GM21619 (cell line): ENCODE measurements around the gene SCCPDH.
"Not testable (repeated sequence)": the region's sequence is repeated elsewhere in the genome, so short reads cannot be mapped to it uniquely, and the experiment has no call there.

Experiments used
- ATAC-seq: cut with Tn5 transposase; IDR thresholded peaks from one replicate; pipeline ENCODE4 v1.9.1; 2021; ENCODE audit not compliant: unreplicated experiment

SCCPDH gene, protein sequence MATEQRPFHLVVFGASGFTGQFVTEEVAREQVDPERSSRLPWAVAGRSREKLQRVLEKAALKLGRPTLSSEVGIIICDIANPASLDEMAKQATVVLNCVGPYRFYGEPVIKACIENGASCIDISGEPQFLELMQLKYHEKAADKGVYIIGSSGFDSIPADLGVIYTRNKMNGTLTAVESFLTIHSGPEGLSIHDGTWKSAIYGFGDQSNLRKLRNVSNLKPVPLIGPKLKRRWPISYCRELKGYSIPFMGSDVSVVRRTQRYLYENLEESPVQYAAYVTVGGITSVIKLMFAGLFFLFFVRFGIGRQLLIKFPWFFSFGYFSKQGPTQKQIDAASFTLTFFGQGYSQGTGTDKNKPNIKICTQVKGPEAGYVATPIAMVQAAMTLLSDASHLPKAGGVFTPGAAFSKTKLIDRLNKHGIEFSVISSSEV

GRCh38 chr1:246724016-246724730 is at the start of gene SCCPDH:
Gene SCCPDH, plus strand, starts transcription at chr1:246724409. Its CDS starts 14 bp downstream, at chr1:246724423.
- ATAC-seq = peak; percentile 90

DNA sequence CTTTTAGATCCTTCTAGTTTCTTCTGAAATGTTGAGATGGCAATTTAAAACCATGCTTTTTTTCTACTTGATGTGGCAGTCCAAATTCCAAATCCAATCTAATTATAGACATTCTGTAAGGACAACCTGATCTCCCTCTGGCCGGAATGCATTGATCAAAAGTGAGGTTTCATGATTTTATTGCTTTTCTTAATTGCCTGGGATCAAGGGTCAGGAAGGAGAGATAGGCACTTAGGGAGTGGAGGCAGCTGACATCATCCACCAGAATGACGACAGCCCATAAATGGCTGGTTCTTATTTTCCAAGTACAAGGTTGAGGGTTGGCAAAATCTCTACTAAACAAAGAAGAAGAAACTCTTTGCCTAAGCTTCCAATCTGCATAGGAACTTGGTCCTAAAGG is 46.4 kb upstream of the SCCPDH start:
- ATAC-seq = no peak

GRCh38 chr1:246678816-246679793 is 45.1 kb upstream of the SCCPDH start:
- ATAC-seq = no peak

DNA sequence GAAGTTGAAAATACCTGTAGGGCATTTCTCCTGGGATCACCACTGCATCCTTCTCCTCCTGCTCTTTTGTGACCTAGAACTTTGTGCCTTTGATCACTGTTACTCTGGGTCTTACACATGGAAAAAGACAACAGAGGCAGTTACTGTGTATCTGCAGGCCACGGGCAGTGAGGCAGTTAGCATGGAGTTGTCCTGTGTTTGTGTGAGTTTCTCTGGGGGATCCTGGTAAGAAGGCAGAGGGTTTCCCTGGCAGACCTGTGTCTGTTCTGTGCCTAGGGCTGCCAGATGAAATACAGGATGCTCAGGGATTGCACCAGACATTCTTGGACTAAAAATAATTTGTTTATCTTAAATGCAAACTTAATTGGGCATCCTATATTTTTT is 44.4 kb upstream of the SCCPDH start:
- no peak for ATAC-seq

DNA sequence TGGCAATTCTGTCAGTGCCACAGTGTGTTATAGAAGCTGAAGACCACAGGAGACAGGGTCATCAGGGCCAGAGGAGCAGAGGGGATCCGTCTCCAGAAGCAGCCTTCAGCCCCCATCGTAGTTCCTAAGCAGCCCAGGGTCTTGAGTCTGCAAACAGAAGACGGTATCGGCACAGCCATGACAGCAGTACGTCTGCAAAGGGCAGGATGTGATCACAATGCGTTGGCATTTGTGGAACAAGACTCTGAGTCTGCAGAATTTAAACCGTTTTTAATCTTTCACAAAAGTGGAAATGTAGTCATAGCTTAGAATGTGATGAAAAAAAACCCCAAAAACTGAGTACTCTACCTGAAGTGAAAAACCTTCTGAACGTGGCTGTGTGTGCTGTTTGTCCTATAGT is 44.0 kb upstream of the SCCPDH start:
- ATAC-seq = no peak

GRCh38 chr1:246680696-246681130 is 43.5 kb upstream of the SCCPDH start:
- ATAC-seq = no peak

DNA sequence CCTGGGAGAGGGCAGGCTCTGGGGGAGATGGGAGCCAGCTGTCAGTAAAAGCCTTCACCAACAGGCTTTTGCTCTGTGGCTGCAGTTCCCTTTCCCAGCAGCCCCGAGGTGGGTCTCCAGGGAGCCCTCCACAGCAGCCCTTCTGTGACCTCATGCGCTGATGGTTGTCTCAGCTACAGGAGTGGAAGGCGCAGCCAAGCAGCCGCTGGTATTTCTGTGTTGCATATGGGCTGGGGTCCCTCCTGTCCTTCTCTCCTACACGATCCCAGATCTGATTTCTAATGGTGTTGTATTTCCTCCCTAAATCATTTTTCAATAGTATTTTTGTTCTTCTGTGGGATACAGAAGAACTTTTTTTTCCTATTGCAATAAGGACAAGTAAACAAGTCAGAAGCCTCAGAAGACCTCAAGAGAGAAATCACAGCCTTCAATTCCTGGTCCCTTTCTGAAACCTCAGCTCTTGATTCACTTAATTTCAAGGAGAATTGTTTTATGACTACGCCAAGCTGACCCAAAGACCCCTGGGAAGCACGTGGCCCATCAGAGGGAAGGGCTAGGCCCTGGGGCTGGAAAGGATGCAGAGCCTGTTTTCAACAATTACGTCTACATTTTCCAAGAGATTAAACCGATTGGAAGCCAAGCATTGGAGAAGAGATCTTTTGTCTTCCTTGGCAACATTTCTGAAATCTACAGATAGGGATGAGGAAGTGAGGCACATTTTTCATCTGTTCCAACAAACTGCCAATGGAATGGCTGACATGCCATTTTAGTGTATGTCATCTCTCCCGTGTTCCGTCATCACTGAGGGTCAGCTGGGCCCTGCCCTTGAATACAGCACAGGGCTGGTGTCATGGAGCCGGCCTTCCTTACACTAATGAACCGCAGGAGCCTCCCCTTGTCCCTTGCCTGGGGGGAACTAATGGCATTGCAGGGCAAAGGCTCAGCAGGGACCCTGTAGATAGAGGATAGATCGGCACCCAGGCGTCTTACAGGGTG is 42.0 kb upstream of the SCCPDH start:
- ATAC-seq = no peak

- ATAC-seq = no peak
Measured at GRCh38 chr1:246683521-246683920, 40.7 kb upstream of the SCCPDH start.

- no peak for ATAC-seq
Measured at GRCh38 chr1:246687002-246687401, 37.2 kb upstream of the SCCPDH start.

DNA sequence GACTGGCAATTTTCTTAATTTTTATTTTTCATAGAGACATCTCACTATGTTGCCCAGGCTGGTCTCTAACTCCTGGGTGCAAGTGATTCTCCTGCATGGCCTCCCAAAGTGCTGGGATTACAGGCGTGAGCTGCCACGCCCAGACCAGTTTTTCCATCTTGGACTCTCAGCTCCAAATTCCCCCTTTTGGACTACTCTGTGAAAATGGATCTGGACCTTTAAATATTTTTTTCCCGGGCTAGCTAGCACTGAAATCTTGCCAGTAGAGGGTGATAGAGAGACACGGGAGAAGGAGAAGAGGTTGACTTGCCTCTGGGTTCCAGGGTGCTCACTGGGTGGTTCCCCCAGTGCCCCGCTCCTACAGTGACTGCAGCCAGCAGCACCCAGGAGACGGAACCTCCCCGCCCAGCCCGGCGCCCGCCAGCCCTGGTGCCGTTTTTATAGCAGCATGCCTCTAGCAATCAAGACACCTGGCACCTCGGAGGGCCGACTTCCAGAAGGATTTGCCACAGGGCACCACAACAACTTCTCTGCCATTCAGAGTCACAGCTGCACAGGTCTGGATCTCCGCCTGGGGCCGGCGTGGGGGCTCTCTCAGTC is 34.7 kb upstream of the SCCPDH start:
- peak; percentile 98 for ATAC-seq

DNA sequence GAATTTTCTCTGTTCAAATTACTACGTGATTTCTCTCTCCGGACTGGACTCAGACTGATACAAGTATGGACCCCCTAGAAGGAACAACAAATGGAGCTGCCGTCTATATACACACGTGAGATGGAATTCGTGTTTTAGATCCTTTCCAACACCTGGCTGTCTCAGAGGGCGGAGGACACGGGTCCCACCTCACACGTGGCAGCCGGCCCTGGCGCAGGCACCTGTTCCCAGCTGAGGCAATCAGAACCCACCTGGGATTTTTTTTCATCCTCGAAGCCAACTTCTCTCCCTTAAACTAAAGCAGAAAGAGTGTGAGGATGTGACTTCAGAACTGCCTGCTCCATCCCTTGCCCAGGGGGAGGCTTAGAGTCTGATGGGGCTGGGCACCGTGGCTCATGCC is 34.1 kb upstream of the SCCPDH start:
- no peak for ATAC-seq

- no peak for ATAC-seq
Measured at GRCh38 chr1:246691622-246692495, 32.4 kb upstream of the SCCPDH start.

DNA sequence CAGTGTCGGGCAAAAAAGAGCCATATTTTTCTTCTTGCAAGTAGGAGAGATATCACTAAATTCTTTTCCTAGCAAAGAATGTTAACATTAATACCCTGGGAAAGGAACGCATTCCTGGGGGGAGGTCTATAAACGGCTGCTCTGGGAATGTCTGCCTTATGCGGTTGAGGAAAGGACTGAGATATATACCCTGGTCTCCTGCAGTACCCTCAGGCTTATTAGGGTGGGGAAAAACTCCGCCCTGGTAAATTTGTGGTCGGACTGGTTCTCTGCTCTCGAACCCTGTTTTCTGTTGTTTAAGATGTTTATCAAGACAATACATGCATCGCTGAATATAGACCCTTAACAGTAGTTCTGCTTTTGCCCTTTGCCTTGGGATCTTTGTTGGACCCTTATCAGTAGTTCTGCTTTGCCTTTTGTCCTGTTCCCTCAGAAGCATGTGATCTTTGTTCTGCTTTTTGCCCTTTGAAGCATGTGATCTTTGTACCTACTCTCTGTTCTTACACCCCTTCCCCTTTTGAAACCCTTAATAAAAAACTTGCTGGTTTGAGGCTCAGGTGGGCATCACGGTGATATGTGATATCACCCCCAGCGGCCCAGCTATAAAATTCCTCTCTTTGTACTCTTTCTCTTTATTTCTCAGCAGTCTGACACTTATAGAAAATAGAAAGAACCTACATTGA is 29.9 kb upstream of the SCCPDH start:
- ATAC-seq = not testable (repeated sequence)

DNA sequence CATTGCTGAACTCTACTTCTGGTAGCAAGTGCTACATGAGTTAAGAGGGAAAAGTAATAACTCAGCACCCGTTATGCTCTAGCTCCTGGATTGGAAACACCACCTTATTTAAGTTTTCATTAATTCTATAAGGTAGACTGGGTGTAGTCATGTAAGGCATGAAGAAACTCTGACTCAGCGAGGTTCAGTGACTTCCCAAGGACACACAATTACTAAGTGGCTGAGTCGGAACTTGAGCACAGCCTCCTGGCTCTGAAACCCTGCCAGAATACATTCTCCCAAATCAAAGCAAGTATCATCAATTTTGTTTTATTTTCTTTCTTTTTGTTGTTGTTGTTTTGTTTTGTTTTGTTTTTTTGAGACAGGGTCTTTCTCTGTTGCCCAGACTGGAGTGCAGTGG is 29.1 kb upstream of the SCCPDH start:
- no peak for ATAC-seq

- ATAC-seq = no peak
Measured at GRCh38 chr1:246695666-246696065, 28.5 kb upstream of the SCCPDH start.

DNA sequence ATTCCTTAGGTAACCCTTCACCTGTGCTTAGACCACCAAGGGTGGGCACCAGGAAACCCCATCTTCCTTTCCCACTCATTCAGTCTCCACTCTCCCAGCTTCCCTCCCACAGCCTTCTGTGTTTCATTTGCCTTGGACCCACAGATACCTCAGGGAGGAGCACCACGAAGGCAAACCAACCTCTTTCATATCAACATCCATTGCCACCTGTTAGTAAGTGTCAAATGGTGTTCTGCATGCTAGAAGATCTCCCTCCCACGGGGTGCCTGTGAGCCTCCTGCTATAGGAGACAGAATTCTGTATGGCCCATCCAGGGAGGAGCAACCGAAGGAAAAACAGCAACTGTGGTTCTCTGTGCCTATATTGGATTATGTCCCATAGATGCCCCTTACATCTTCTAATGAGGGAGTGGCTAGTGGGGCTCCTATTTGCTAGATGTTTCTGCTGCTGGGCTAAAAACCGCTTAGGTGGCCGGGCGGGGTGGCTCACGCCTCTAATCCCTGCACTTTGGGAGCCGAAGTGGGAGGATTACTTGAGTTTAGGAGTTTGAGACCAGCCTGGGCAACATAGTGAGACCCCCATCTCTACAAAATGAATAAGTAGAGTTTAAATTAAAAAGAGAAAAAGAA is 25.6 kb upstream of the SCCPDH start:
- ATAC-seq = no peak

DNA sequence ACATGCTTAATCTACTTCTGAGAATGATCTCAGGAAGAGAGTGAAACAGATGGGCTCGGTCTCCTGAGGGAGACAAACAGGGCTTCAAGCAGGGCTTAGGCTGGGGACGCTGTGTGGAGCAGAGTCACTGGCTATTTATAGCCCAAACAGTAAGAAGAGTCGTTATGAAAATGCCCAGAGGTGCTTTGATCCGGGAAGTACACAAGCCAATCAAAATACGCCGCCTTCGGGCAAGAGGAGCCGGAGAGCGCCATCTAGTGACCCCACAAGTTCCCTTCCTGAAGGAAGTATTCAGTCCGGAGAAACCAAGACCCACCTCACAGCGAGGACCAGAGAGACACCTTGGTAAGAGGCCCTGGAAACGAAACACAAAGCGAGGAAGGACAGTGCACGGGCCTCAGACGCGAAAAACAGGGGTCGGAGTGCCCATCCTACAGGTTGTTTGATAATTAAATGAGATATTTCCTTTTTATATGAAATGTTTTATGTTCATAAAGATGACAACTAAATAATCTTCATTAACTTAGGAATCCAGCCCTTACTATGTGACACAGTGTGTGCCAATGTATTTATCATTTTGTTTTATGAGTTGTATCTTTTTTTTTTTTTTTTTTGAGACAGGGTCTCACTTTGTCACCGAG is 25.0 kb upstream of the SCCPDH start:
- ATAC-seq = peak; percentile 96
